GM21390 (cell line): ENCODE results near the gene ERBIN.
"Not testable (repeated sequence)": the region's sequence is repeated elsewhere in the genome, so short reads cannot be mapped to it uniquely, and the experiment has no call there.

Experiments
- ATAC-seq: cut with Tn5 transposase; IDR thresholded peaks from one replicate; pipeline ENCODE4 v1.9.1; 2021; ENCODE audit not compliant: unreplicated experiment

Gene ERBIN, protein sequence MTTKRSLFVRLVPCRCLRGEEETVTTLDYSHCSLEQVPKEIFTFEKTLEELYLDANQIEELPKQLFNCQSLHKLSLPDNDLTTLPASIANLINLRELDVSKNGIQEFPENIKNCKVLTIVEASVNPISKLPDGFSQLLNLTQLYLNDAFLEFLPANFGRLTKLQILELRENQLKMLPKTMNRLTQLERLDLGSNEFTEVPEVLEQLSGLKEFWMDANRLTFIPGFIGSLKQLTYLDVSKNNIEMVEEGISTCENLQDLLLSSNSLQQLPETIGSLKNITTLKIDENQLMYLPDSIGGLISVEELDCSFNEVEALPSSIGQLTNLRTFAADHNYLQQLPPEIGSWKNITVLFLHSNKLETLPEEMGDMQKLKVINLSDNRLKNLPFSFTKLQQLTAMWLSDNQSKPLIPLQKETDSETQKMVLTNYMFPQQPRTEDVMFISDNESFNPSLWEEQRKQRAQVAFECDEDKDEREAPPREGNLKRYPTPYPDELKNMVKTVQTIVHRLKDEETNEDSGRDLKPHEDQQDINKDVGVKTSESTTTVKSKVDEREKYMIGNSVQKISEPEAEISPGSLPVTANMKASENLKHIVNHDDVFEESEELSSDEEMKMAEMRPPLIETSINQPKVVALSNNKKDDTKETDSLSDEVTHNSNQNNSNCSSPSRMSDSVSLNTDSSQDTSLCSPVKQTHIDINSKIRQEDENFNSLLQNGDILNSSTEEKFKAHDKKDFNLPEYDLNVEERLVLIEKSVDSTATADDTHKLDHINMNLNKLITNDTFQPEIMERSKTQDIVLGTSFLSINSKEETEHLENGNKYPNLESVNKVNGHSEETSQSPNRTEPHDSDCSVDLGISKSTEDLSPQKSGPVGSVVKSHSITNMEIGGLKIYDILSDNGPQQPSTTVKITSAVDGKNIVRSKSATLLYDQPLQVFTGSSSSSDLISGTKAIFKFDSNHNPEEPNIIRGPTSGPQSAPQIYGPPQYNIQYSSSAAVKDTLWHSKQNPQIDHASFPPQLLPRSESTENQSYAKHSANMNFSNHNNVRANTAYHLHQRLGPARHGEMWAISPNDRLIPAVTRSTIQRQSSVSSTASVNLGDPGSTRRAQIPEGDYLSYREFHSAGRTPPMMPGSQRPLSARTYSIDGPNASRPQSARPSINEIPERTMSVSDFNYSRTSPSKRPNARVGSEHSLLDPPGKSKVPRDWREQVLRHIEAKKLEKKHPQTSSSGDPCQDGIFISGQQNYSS (N-terminal part only)

GRCh38 chr5:65926276-65926783 is at the start of gene ERBIN:
Gene ERBIN (plus strand): TSS chr5:65926575. CDS start chr5:65992719, 66,144 bp downstream.
- peak; percentile 25 for ATAC-seq

- ATAC-seq: no peak
Observed at GRCh38 chr5:65876970-65877369, 49.4 kb upstream of the ERBIN start.

GRCh38 chr5:65879668-65880256 is 46.6 kb upstream of the ERBIN start:
- not testable (repeated sequence) for ATAC-seq

DNA sequence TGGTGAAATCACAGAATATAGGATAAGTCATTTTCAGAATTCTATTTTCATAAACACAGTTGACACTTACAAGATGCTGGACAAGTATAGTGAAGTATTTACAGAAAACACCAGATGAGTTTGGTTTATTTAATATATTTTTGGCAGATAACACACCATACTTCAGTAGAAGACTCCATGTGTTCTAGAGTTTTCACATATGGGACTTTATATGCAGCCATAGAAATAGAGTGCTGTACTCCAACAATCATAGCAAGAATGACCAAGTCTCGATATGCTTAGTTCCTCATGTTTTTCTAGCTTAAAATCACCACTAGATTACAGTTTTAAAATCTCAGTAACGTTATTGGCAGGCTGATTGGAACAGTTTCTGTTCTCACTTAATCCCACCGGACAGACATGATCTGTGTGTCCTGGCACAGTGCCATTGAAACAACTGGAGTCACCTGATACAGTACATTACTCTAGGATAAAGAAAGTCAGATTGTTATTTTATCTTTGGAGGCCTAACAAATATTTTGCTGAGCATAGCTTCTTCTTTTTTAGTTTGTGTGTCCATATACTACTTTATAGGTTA is 45.8 kb upstream of the ERBIN start:
- ATAC-seq: no peak

DNA sequence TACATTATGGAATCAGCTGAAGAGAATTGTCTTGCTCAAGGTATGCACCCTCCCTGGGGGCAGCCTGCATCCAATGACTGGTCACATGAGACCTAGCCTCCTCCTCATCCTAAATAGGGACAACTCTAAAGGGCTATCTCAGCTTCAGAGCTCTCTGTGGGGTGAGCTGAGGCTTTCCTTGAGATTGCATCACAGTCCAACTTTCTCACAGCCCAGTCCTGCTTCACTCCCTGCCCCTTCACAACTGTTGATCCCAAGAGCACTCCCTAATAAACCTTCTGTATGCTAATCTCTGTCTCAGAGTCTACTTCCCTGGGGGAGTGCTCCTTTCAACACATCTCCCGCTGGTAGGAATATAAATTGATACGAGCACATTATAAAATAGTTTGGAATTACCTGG is 44.1 kb upstream of the ERBIN start:
- ATAC-seq: no peak

DNA sequence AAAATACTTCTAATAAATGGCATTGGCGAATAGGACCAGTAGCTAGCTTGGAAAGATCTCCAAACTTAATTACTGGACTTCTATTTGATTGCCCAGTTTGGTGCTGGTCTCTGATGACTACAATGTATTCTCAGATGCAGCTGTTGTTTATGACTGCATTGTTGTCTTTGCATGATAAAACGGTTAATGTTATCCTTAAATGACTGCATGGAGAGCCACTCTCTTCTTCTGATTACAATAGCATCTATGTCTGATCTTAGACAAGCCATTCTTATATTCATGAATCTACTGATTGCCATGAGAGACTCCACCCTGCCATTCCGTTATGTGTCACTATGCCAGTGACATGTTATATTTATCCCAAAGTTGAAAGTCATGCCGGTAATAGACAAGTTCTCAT is 42.9 kb upstream of the ERBIN start:
- ATAC-seq: no peak

- no peak for ATAC-seq
Observed at GRCh38 chr5:65886387-65886786, 40.0 kb upstream of the ERBIN start.

GRCh38 chr5:65892024-65892423 is 34.4 kb upstream of the ERBIN start:
- not testable (repeated sequence) for ATAC-seq

DNA sequence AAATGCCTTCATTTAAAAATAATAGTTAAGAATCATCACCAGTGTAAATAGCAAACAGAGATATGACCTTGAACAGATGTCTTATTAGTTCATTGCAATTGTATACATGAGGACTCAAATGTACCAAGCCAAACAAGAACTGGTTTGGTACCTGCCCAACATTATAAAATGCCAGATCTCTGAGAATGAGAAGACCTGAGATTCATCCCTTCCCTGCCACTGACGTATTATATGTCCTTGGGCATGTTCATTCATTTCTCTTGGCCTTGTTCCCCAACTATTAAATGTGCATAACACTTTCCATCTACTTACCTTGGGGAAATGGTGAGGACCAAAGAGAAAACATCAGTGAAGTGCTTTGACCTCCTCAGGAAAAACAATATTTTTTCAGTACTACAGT is 33.6 kb upstream of the ERBIN start:
- no peak for ATAC-seq

- no peak for ATAC-seq
Observed at GRCh38 chr5:65893749-65894430, 32.5 kb upstream of the ERBIN start.

GRCh38 chr5:65895891-65896290 is 30.5 kb upstream of the ERBIN start:
- no peak for ATAC-seq

GRCh38 chr5:65900746-65901145 is 25.6 kb upstream of the ERBIN start:
- ATAC-seq: no peak

DNA sequence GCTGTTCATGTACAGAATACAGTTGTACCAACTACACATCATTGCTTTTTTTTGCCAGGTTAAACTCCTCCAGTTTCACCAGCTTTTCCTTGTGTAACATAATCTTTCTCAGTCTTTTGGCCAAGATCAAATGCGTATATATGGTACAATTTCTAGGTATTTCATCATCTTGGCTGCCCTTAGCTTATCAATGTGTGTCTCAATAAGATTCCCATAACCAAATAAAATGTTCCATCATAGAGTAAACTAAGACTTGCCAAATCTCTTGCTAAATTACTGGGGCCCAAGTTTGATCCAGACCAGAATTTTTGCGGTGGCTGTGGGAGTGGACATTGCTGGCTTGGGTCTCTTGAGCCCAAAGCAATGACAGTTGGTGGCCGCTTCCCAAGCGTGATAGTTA is 24.3 kb upstream of the ERBIN start:
- ATAC-seq: no peak

- ATAC-seq: no peak
Observed at GRCh38 chr5:65903581-65903980, 22.8 kb upstream of the ERBIN start.

DNA sequence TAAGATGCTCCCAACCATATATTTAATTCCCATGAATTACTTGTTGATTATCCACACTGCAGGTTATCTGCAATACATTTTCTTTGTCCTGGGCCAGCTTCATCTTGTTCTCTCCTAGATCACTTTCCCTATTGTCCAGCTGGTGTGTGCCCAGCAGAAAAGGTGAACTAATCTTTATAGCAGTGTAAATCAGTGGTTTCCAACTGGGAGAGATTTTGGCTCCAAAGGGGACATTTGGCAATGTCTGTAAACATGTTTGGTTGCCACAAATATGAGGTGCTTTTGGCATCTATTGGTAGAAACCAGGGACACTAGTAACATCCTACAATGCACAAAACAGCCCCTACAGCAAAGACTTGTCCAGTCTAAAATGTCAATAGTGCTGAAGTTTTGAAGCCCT is 20.1 kb upstream of the ERBIN start:
- ATAC-seq: no peak

GRCh38 chr5:65907135-65907534 is 19.2 kb upstream of the ERBIN start:
- no peak for ATAC-seq

DNA sequence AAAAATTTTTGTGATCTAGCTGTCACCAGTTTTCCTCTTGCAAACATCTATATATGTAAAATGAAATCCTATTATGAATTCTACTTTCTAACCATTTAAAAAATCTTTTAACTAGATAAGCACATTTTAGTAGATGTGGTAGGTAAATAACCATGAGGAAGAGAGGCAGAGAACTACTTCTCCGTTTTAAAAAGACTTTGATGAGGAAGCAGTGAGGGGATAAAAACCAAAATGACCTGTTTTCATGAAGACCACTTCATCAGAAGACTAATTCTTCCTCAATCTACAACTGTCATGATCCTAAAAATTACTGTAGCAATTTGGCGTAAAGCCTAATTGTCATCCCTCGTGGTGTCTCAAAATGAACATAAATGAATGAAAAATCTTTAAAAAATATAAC is 15.7 kb upstream of the ERBIN start:
- no peak for ATAC-seq

DNA sequence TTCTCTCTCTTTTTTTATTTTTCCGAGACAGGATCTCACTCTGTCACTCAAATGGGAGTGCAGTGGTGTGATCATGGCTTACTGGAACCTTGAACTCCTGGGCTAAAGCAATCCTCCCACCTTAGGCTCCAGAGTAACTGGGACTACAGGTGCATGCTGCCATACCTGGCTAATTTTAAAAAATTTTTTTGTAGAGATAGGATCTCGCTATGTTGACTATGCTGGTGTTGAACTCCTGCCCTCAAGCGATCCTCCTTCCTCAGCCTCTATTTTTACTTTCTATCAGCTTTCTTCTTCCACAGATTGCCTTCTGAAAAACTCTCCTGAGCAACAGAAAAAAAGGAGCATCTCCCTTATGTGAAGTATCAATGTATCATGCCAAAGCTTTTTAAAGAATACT is 14.1 kb upstream of the ERBIN start:
- ATAC-seq: no peak

- ATAC-seq: no peak
Observed at GRCh38 chr5:65913519-65913918, 12.9 kb upstream of the ERBIN start.
